Erythroblast (primary cell): Measurements from ENCODE around the gene SLC16A3.
"Not testable (repeated sequence)": the region's sequence is repeated elsewhere in the genome, so short reads cannot be mapped to it uniquely, and the experiment has no call there.

Source experiments
- GATA1 ChIP-seq: IDR thresholded peaks from 2 replicates; pipeline ENCODE4 v1.6.1; 2011; ENCODE audit warnings: low read depth, mild to moderate bottlenecking, control low read depth, low read length, moderate library complexity
- POLR2A ChIP-seq: IDR thresholded peaks from 2 replicates; pipeline ENCODE4 v1.6.1; 2011; ENCODE audit warnings: mild to moderate bottlenecking, low read length

GRCh38 chr17:82193050-82193449, 35.8 kb upstream of the SLC16A3 start:
- TF ChIP-seq POLR2A, GATA1: not testable (repeated sequence)
